GM12875 (cell line): Measurements from ENCODE around the gene IQSEC3.

Experiments
- H3K4me3 ChIP-seq: one replicate; pipeline ENCODE4 v1.5.1; 2011; ENCODE audit warnings: low read depth, low read length, control low read depth
- CTCF ChIP-seq: IDR thresholded peaks from 2 replicates; pipeline ENCODE4 v1.5.1; 2011; ENCODE audit warnings: low read depth, mild to moderate bottlenecking, control low read depth, inconsistent platforms, low read length, moderate library complexity, borderline replicate concordance; ENCODE audit not compliant: insufficient read depth

Gene IQSEC3

GRCh38 chr12:108594-108993 lies 42.0 kb downstream of the IQSEC3 start:
- no peak overlapping the region for H3K4me3 ChIP-seq
- no peak for TF ChIP-seq CTCF

GRCh38 chr12:109446-109845 lies 42.9 kb downstream of the IQSEC3 start:
- TF ChIP-seq CTCF, result no peak
- H3K4me3 ChIP-seq, result no peak overlapping the region

- no peak for TF ChIP-seq CTCF
- H3K4me3 ChIP-seq, result no peak overlapping the region
Observed at GRCh38 chr12:109872-110271, 43.3 kb downstream of the IQSEC3 start.

- H3K4me3 ChIP-seq, result no peak overlapping the region
- TF ChIP-seq CTCF, result no peak
Observed at GRCh38 chr12:111699-112493, 45.3 kb downstream of the IQSEC3 start.

GRCh38 chr12:113347-113746 lies 46.8 kb downstream of the IQSEC3 start:
- no peak overlapping the region for H3K4me3 ChIP-seq
- TF ChIP-seq CTCF, result no peak

- no peak overlapping the region for H3K4me3 ChIP-seq
- TF ChIP-seq CTCF, result no peak
Observed at GRCh38 chr12:114626-115211, 48.2 kb downstream of the IQSEC3 start.

GRCh38 chr12:115518-115917 lies 49.0 kb downstream of the IQSEC3 start:
- no peak for TF ChIP-seq CTCF
- H3K4me3 ChIP-seq, result no peak overlapping the region
